ENCODE results near the gene RNF227.

GRCh38 chr17:7885367-7886226 is 30.5 kb downstream of the RNF227 start:
- TF ChIP-seq CTCF (conservative IDR thresholded peaks at IDR 0.05; ENCODE audit: low read length) (no peak), EZH2phosphoT487 (IDR thresholded peaks at IDR 0.05; ENCODE audit: borderline replicate concordance) (no peak)
